ENCODE measurements around the gene MED16. TPM values are rescaled to one million over a fixed set of nuclear protein-coding genes. Genes with fewer than 3 reads are reported as not detected.

The MED16 gene
- total and polyA plus RNA-seq, 10 of the 15 experiments (the other 5 are each of a cell fraction or from before 2014, with no cell fraction given), result 0.56 to 51.1 (median 13.6) TPM

DNA sequence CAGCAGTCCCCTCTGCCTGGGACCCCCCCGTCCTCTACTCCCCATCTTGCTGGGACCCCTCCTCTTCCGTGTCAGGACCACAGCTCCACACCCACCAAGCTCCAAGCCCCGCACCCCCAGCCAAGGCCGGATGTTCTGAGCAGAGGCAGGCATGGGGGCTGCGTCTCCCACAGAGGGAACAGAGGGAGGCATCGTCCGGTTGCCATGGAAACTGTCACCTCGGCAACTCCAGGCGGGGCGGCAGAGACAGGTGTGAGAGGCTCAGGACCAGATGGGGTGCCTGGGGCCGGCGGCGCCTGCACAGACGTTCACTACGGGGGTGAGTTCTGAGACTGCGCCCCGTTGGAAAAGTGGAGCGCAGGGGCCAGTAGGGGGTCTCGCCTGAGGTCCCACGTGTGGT lies 5.7 kb upstream of the MED16 start:
- ChIA-PET SMC1A (ENCODE audit: uncharacterized antibody, unreplicated experiment) (no interaction called here), POLR2A (interaction anchor here (0.6 kb wide), 1 partner anchor 27 kb away, joined by 4 read pairs; no protein-coding TSS in a partner anchor), CTCF (interaction anchor here (0.8 to 0.9 kb wide), 2 partner anchors 32 to 35 kb away, joined by 3 read pairs; no protein-coding TSS in a partner anchor), RAD21 (ENCODE audit: unreplicated experiment) (no interaction called here)
- H3K4me3 ChIP-seq, result no peak overlapping the region
- ATAC-seq, result peak; percentile 67
- H3K36me3 ChIP-seq (ENCODE audit: control insufficient read depth in 2 of 2, insufficient read depth in 2 of 2, low read length in 1 of 2), result peaks cover 0 to 6% of the 10 kb centered on the region in 2 experiments; a peak in 2 of 4 replicates
- BruUV-seq (replicated peaks), result no TSS peak
- no peak for FAIRE-seq
- H3K4me2 ChIP-seq (ENCODE audit: control insufficient read depth, insufficient read depth), result no peak overlapping the region
- no peaks in the 10 kb centered on the region for H4K20me1 ChIP-seq (ENCODE audit: control insufficient read depth, insufficient read depth)
- H3K27ac ChIP-seq (ENCODE audit: control insufficient read depth, insufficient read depth), result no peak overlapping the region
- intact Hi-C loops (cut with micrococcal nuclease; ENCODE audit: unreplicated experiment) (no loop called here), in situ Hi-C loops (cut with MboI) (no loop called here)
- no peak overlapping the region for H2AFZ ChIP-seq (ENCODE audit: control insufficient read depth, low read depth, low read length)
- DNase-seq (ENCODE audit: low read depth, low spot score), result no peak
- no peaks in the 10 kb centered on the region for H3K79me2 ChIP-seq (ENCODE audit: control insufficient read depth, insufficient read depth, low read length)
- 41% methylated on average over 20 of the region's 20 CpGs for WGBS (ENCODE audit: insufficient coverage, insufficient replicate concordance, low lambda C conversion rate, missing lambda C conversion rate)
- no peaks in the 10 kb centered on the region for H3K9me3 ChIP-seq (replicated peaks; ENCODE audit: control insufficient read depth, insufficient read depth, low read length)
- TF ChIP-seq SIN3A (IDR thresholded peaks at IDR 0.05; ENCODE audit: low read depth, low read length) (no peak), PAX8 (IDR thresholded peaks at IDR 0.05) (no peak), SREBF1 (IDR thresholded peaks at IDR 0.05; ENCODE audit: low read length) (no peak), TCF12 (IDR thresholded peaks at IDR 0.05; ENCODE audit: low read depth, low read length) (0 out of 2 replicates have a peak, but pooled peaks have one; percentile 30), BMI1 (IDR thresholded peaks at IDR 0.05; ENCODE audit: borderline replicate concordance) (peak; percentile 95), RFX5 (IDR thresholded peaks at IDR 0.05; ENCODE audit: low read depth, low read length) (peak; percentile 73), MXI1 (IDR thresholded peaks at IDR 0.05; ENCODE audit: low read depth, low read length) (peak; percentile 50; the same call in 1 of the 2 replicates), MEF2A (IDR thresholded peaks at IDR 0.05; ENCODE audit: insufficient read depth, low read depth, low read length) (no peak), EGR1 (IDR thresholded peaks at IDR 0.05; ENCODE audit: borderline replicate concordance in 1 of 2, low read depth in 2 of 2, low read length in 2 of 2) (no peak), JUND (IDR thresholded peaks at IDR 0.05; ENCODE audit: low read depth, low read length) (no peak), POLR2A (IDR thresholded peaks at IDR 0.05; ENCODE audit: low read depth, low read length) (0 out of 2 replicates have a peak, but pooled peaks have one; percentile 27), NFXL1 (IDR thresholded peaks at IDR 0.05; ENCODE audit: borderline replicate concordance) (no peak), CBX3 (IDR thresholded peaks at IDR 0.05; ENCODE audit: borderline replicate concordance, low read depth) (no peak), FOXK2 (IDR thresholded peaks at IDR 0.05) (no peak), MYB (IDR thresholded peaks at IDR 0.05; ENCODE audit: borderline replicate concordance, low read depth, low read length) (no peak)
- no peaks in the 10 kb centered on the region for H3K4me1 ChIP-seq (ENCODE audit: control insufficient read depth, insufficient read depth, low read length)
- H3K9ac ChIP-seq (ENCODE audit: control insufficient read depth, insufficient read depth, low read length), result no peak overlapping the region
- H3K27me3 ChIP-seq (replicated peaks in 1 of 2; ENCODE audit: control insufficient read depth in 2 of 2, insufficient read depth in 2 of 2, low read length in 1 of 2), result no peaks in the 10 kb centered on the region
